Sigmoid colon (tissue), 4 donors: ENCODE measurements around the gene TCAF1.

Experiments
- CTCF ChIP-seq, 4 experiments: fragments of 450-650 bp in 3 of 4; fragments of 200-600 bp in 1 of 4; IDR thresholded peaks; one replicate each; pipeline ENCODE4 v1.5.1; 2016 to 2019; ENCODE audit warnings: antibody characterized with exemption in 4 of 4, mild to moderate bottlenecking in 3 of 4, moderate library complexity in 2 of 4
- EP300 ChIP-seq, 4 donors: sonication (generic); formaldehyde crosslinking; IDR thresholded peaks; one replicate each; pipeline ENCODE4 v1.6.1; 2017; ENCODE audit warnings: antibody characterized with exemption in 4 of 4
- POLR2A ChIP-seq, 2 donors: fragments of 450-650 bp; IDR thresholded peaks; one replicate each; pipeline ENCODE4 v1.6.1; 2016; ENCODE audit warnings: antibody characterized with exemption in 2 of 2, mild to moderate bottlenecking in 2 of 2, moderate library complexity in 2 of 2

GRCh38 chr7:143945423-143945822 is 43.4 kb upstream of the TCAF1 start:
- TF ChIP-seq CTCF (IDR thresholded peaks at IDR 0.05), result no peak
- TF ChIP-seq POLR2A (IDR thresholded peaks at IDR 0.05), result no peak
- TF ChIP-seq EP300 (IDR thresholded peaks at IDR 0.05), result no peak
